Measurements from ENCODE around the gene NR0B2.
A peak's percentile ranks its signal among the peaks of the same experiment; 100 is the strongest.
"Not testable (repeated sequence)": the region's sequence is repeated elsewhere in the genome, so short reads cannot be mapped to it uniquely, and the experiment has no call there.

Gene NR0B2

GRCh38 chr1:26888231-26888630 lies 25.5 kb downstream of the NR0B2 start:
- DNase-seq: no peak

- no peak for DNase-seq
Observed at GRCh38 chr1:26887125-26887524, 26.6 kb downstream of the NR0B2 start.

- no peak for DNase-seq
Observed at GRCh38 chr1:26882696-26883463, 30.9 kb downstream of the NR0B2 start.

GRCh38 chr1:26881611-26882010 lies 32.2 kb downstream of the NR0B2 start:
- DNase-seq: not testable (repeated sequence)

- no peak for DNase-seq
Observed at GRCh38 chr1:26879793-26880192, 34.0 kb downstream of the NR0B2 start.

- no peak for DNase-seq
Observed at GRCh38 chr1:26877326-26877725, 36.4 kb downstream of the NR0B2 start.

- DNase-seq: no peak
Observed at GRCh38 chr1:26874896-26875295, 38.9 kb downstream of the NR0B2 start.

GRCh38 chr1:26873097-26873496 lies 40.7 kb downstream of the NR0B2 start:
- not testable (repeated sequence) for DNase-seq

GRCh38 chr1:26864610-26865480 lies 48.9 kb downstream of the NR0B2 start:
- DNase-seq: peak; percentile 95

GRCh38 chr1:26863685-26864077 lies 50.1 kb downstream of the NR0B2 start:
- no peak for DNase-seq

GRCh38 chr1:26862781-26863684 lies 50.7 kb downstream of the NR0B2 start, which contains the start of gene SFN:
TSS of gene SFN (plus strand) at chr1:26863149. CDS start at chr1:26863213, 64 bp downstream.
- DNase-seq: no peak

- DNase-seq: no peak
Observed at GRCh38 chr1:26861889-26862378, 51.8 kb downstream of the NR0B2 start.
